Measurements from ENCODE around the gene SLC26A11. TPM values are rescaled to one million over a fixed set of nuclear protein-coding genes. Genes with fewer than 3 reads are reported as not detected.

The SLC26A11 gene
- total and polyA plus RNA-seq, 12 donors, result 14.0 to 101 (median 50.5) TPM

DNA sequence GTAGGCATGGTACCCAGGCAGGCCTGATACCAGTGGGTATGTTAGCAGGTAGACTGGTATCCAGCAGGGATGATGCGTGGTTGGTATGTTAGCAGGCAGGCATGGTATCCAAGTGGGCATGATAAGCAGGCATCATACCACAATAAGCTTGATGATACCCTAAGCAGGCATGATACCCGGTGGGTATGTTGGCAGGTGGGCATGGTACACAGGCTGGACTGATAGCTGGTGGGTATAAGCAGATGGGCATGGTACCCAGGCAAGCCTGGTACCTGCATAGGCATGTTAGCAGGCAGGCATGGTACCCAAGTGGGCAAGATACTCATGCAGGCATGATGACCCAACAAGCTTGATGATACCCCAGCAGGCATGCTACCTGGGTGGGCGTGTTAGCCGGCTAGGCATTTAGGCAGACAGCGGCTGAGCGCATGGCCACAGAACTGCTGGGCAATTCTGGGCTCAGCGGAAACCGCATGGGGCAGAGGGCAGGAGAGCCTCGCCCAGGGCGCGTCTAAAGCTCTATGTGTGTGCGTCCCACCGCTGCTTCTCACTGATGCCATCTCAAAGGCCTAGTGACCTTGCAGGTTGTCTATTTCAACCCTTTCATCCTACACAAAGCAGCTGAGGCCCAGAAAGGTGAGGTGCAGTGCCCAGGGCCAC, 2.4 kb upstream of the SLC26A11 start:
- Histone ChIP-seq H3K36me3 (replicated peaks in 1 of 2) (peaks cover 0 to 44% of the 10 kb centered on the region in 2 donors), H3K9me3 (replicated peaks in 1 of 3) (no peaks in the 10 kb centered on the region), H3K27ac (no peak overlapping the region), H3K4me3 (no peak overlapping the region), H3K27me3 (no peaks in the 10 kb centered on the region), H3K4me1 (replicated peaks in 1 of 2) (peaks cover 15 to 27% of the 10 kb centered on the region in 2 donors)
- WGBS, 4 donors, result 92 to 100% (median 96%) methylated on average over 2 to 13 of the region's 13 CpGs
- TF ChIP-seq, protein P1, sequence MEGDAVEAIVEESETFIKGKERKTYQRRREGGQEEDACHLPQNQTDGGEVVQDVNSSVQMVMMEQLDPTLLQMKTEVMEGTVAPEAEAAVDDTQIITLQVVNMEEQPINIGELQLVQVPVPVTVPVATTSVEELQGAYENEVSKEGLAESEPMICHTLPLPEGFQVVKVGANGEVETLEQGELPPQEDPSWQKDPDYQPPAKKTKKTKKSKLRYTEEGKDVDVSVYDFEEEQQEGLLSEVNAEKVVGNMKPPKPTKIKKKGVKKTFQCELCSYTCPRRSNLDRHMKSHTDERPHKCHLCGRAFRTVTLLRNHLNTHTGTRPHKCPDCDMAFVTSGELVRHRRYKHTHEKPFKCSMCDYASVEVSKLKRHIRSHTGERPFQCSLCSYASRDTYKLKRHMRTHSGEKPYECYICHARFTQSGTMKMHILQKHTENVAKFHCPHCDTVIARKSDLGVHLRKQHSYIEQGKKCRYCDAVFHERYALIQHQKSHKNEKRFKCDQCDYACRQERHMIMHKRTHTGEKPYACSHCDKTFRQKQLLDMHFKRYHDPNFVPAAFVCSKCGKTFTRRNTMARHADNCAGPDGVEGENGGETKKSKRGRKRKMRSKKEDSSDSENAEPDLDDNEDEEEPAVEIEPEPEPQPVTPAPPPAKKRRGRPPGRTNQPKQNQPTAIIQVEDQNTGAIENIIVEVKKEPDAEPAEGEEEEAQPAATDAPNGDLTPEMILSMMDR (IDR thresholded peaks at IDR 0.05), result no peak
- no peak for TF ChIP-seq POLR2A (IDR thresholded peaks at IDR 0.05)
- intact Hi-C loops (cut with DNase I), result loop anchor here in 1 of 2 donors (5.0 kb wide), 1 partner anchor 66 kb away; no protein-coding TSS in a partner anchor
- DNase-seq, result no peak

DNA sequence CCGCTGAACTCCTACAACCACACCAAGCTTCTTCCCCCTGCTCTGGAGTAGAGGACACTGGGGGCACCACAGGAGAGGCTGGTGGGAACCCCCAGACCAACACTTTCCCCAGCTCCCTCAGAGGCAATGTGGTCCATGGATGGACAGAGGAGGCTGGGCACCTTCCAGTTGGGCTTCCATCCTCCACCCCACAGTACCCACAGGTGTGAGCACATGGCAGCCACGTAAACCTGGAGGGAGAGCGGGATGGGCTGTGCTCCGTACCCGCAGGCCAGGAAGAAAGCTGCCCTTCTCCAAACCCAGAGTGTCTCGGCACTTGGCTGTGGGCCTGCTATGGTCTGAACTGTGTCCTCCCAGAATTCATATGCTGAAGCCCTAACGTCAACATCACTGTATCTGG, 1.8 kb upstream of the SLC26A11 start:
- Histone ChIP-seq H3K27ac (peak overlapping the region in 1 of 5 donors; percentile 28), H3K27me3 (no peaks in the 10 kb centered on the region), H3K4me3 (no peak overlapping the region), H3K9me3 (replicated peaks in 1 of 3) (no peaks in the 10 kb centered on the region), H3K4me1 (replicated peaks in 1 of 2) (peaks cover 15 to 27% of the 10 kb centered on the region in 2 donors), H3K36me3 (replicated peaks in 1 of 2) (peaks cover 0 to 43% of the 10 kb centered on the region in 2 donors)
- intact Hi-C loops (cut with DNase I), result loop anchor here in 1 of 2 donors (5.0 kb wide), 1 partner anchor 66 kb away; no protein-coding TSS in a partner anchor
- TF ChIP-seq, protein P1 (IDR thresholded peaks at IDR 0.05), result no peak
- DNase-seq, result no peak
- WGBS, 4 donors, result 71 to 95% (median 86%) methylated on average over 5 to 7 of the region's 7 CpGs

DNA sequence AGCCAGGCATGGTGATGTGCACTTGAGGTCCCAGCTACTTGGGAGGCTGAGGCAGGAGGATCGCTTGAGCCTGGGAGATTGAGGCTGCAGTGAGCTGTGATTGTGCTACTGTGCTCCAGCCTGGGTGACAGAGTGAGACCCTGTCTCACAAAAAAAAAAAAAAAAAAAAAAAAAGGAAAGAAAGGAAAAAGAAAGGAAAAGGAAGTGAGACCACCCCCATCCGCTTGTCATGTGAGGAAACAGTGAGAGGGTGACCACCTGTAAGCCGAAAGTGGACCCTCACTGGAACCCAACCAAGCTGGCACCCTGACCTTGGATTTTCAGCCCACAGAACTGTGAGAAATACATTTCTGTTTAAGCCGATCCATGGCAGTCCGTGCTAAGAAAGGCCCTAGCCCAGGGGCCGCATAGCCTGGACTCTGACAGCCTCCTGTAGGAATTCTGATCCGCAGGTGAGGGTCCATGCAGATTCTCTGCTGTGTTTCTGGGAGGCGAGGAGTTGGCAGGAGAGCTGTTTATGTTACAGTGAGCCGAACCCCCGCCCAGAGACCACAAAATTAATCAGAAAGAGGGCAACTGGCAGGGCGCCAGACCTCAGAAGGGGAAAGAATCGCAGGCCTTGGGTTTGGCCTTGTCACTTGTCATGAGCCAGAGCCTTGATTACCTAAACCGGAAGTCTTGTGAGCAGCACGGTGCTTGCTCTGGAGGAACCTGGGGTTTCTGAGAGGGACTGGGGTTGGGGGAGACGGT, 1.0 kb upstream of the SLC26A11 start:
- Histone ChIP-seq H3K4me1 (replicated peaks in 1 of 2) (peaks cover 15 to 27% of the 10 kb centered on the region in 2 donors), H3K9me3 (replicated peaks in 1 of 3) (no peaks in the 10 kb centered on the region), H3K27ac (peak overlapping the region; percentile 32 to 95 (median 88)), H3K4me3 (peak overlapping the region; percentile 14 to 92 (median 78)), H3K36me3 (replicated peaks in 1 of 2) (peaks cover 0 to 35% of the 10 kb centered on the region in 2 donors), H3K27me3 (no peaks in the 10 kb centered on the region)
- intact Hi-C loops (cut with DNase I), result loop anchor here in 1 of 2 donors (5.0 kb wide), 1 partner anchor 67 kb away; no protein-coding TSS in a partner anchor
- TF ChIP-seq, protein P1 (IDR thresholded peaks at IDR 0.05), result no peak
- TF ChIP-seq POLR2A (IDR thresholded peaks at IDR 0.05), result no peak
- WGBS, 4 donors, result 19 to 30% (median 22%) methylated on average over 15 of the region's 15 CpGs
- DNase-seq, result peak; percentile 74 to 91 (median 86)

DNA sequence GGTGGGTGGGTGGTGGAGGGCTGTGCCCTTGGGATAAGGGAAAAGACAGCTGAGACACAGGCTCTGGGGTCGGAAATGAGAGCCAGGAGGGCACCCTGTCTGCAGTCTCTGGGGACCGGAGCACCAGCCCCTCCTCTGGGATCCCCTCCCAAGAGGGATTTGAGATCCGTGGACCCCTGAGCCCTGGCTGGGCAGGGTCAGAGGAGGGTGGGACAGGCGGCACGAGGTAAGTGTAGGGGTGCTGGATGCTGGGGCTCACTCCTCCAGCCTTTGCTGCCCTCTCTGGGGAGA, 519 bp upstream of the SLC26A11 start:
- no peak for DNase-seq
- Histone ChIP-seq H3K4me1 (replicated peaks in 1 of 2) (peaks cover 15 to 27% of the 10 kb centered on the region in 2 donors), H3K9me3 (replicated peaks in 1 of 3) (no peaks in the 10 kb centered on the region), H3K36me3 (replicated peaks in 1 of 2) (peaks cover 0 to 30% of the 10 kb centered on the region in 2 donors), H3K27ac (peak overlapping the region; percentile 32 to 95 (median 88)), H3K4me3 (peak overlapping the region; percentile 14 to 92 (median 78)), H3K27me3 (no peaks in the 10 kb centered on the region)
- 0% methylated on average over 4 to 5 of the region's 5 CpGs; no CpG with 5 or more reads in 1 of the 4 donors for WGBS, 4 donors
- intact Hi-C loops (cut with DNase I), result loop anchor here (5.0 kb wide), 2 partner anchors 67 to 72 kb away; partner anchors contain the start of gene EIF4A3 (in 1 of the 2)
- no peak for TF ChIP-seq POLR2A (IDR thresholded peaks at IDR 0.05)
- TF ChIP-seq, protein P1 (IDR thresholded peaks at IDR 0.05), result no peak
